HepG2 (cell line): ENCODE measurements around the gene TFDP1. TPM values are rescaled to one million over a fixed set of nuclear protein-coding genes. Genes with fewer than 3 reads are reported as not detected.

ENCODE experiments used
- ATAC-seq: fragments of 200-7000 bp; cut with Tn5 transposase; 3 replicates; pipeline ENCODE4 v1.9.1; 2020; ENCODE audit warnings: mild to moderate bottlenecking, moderate library complexity
- BruUV-seq: library from RNA; stranded (reverse); fragments of 400-500 nt; replicated peaks from 2 replicates; lab custom pipeline; 2021; lab: Mats Ljungman, UMichigan
- CTCF ChIA-PET: fragments of 300-600 bp; formaldehyde crosslinking; extraction: SDS; loops from one replicate; lab custom pipeline; 2021; ENCODE audit warnings: low total read pairs, inconsistent platforms, low intra/inter-chr PET ratio; lab: Yijun Ruan, JAX
- POLR2A ChIA-PET: fragments of 350-600 bp; sonication (Branson Sonifier 250); formaldehyde crosslinking; loops from one replicate; lab custom pipeline; 2020; ENCODE audit warnings: antibody characterized with exemption, inconsistent platforms; lab: Yijun Ruan, JAX
- DNase-seq: peaks from one replicate; pipeline ENCODE4 v3.0.0-alpha.2; 2015; ENCODE audit warnings: low spot score
- FAIRE-seq: peaks from 3 replicates; lab custom pipeline; 2011; peaks lifted over from hg19 to GRCh38; lab: Jason Lieb, UNC
- H2AFZ ChIP-seq: one replicate; pipeline ENCODE4 v1.6.1; 2011; ENCODE audit warnings: low read length, inconsistent platforms
- H3K27ac ChIP-seq: fragments of 300-600 bp; 3 replicates; pipeline ENCODE4 v1.8.0; 2011; ENCODE audit warnings: mixed run types, mild to moderate bottlenecking, mixed read lengths, low read length, inconsistent platforms; ENCODE audit not compliant: insufficient read depth; ENCODE audit errors: extremely low read length
- H3K27me3 ChIP-seq, 2 experiments: fragments of 200-600 bp in 1 of 2; 2 replicates in 1 of 2; 3 replicates in 1 of 2; pipeline versions ENCODE4 v1.6.0 to v1.8.0; 2011; ENCODE audit warnings: low read length in 2 of 2, mild to moderate bottlenecking in 2 of 2, moderate library complexity in 2 of 2, inconsistent platforms in 1 of 2; ENCODE audit not compliant: insufficient read depth in 2 of 2, control insufficient read depth in 1 of 2
- H3K36me3 ChIP-seq, 2 experiments: fragments of 200-600 bp in 1 of 2; replicated peaks in 1 of 2; 2 replicates in 1 of 2; 3 replicates in 1 of 2; pipeline versions ENCODE4 v1.5.1 to v1.8.0; 2011; ENCODE audit warnings: low read length in 2 of 2, inconsistent platforms in 1 of 2; ENCODE audit not compliant: insufficient read depth in 2 of 2, control insufficient read depth in 1 of 2
- H3K4me1 ChIP-seq: 2 replicates; pipeline ENCODE4 v1.5.1; 2012; ENCODE audit warnings: low read length, inconsistent platforms; ENCODE audit not compliant: insufficient read depth
- H3K4me2 ChIP-seq: 2 replicates; pipeline ENCODE4 v1.6.0; 2011; ENCODE audit warnings: low read depth, low read length, inconsistent platforms
- H3K4me3 ChIP-seq, 3 experiments: fragments of 200-600 bp in 1 of 3; sonication (generic), shearing (Covaris generic) in 1 of 3; replicated peaks in 1 of 3; 2 replicates each; pipeline ENCODE4 v1.5.1; 2011 to 2016; ENCODE audit warnings: low read length in 3 of 3, inconsistent platforms in 2 of 3, low read depth in 2 of 3, mild to moderate bottlenecking in 2 of 3, control low read depth in 1 of 3, mixed read lengths in 1 of 3; ENCODE audit not compliant: insufficient read depth in 1 of 3
- H3K79me2 ChIP-seq: one replicate; pipeline ENCODE4 v1.6.1; 2011; ENCODE audit warnings: low read length, inconsistent platforms; ENCODE audit not compliant: insufficient read depth
- H3K9ac ChIP-seq: 2 replicates; pipeline ENCODE4 v1.6.0; 2011; ENCODE audit warnings: mild to moderate bottlenecking, low read depth, low read length, inconsistent platforms; ENCODE audit not compliant: insufficient read depth
- H3K9me3 ChIP-seq: 2 replicates; pipeline ENCODE4 v1.5.1; 2012; ENCODE audit warnings: mild to moderate bottlenecking, low read length
- H4K20me1 ChIP-seq: 2 replicates; pipeline ENCODE4 v1.6.0; 2011; ENCODE audit warnings: inconsistent platforms, mild to moderate bottlenecking, low read length, moderate library complexity; ENCODE audit not compliant: insufficient read depth
- ATF7 ChIP-seq, 2 experiments: fragments of 450-650 bp in 1 of 2; sonication (generic) in 1 of 2; formaldehyde crosslinking in 1 of 2; IDR thresholded peaks; 2 replicates each; pipeline versions ENCODE4 v1.4.0 to v1.6.1; 2016 to 2020; ENCODE audit warnings: antibody characterized with exemption in 1 of 2, mild to moderate bottlenecking in 1 of 2, missing genetic modification reagents in 1 of 2
- CAMTA2 ChIP-seq: sonication (generic); formaldehyde crosslinking; IDR thresholded peaks from 2 replicates; pipeline ENCODE4 v1.4.0; 2020; ENCODE audit warnings: mild to moderate bottlenecking, missing genetic modification reagents, borderline replicate concordance
- GATAD2A ChIP-seq: IDR thresholded peaks from 2 replicates; pipeline ENCODE4 v1.6.1; 2016
- HMG20B ChIP-seq: conservative IDR thresholded peaks from 2 replicates; pipeline ENCODE4 v1.6.1; 2016; ENCODE audit warnings: missing genetic modification reagents, missing compliant biosample characterization
- HNRNPL ChIP-seq: fragments of 200-400 bp; formaldehyde crosslinking; IDR thresholded peaks from 2 replicates; pipeline ENCODE4 v1.6.1; 2017; ENCODE audit warnings: mild to moderate bottlenecking, low read depth, low read length
- HOXA3 ChIP-seq: sonication (generic); formaldehyde crosslinking; IDR thresholded peaks from 2 replicates; pipeline ENCODE4 v1.5.0; 2020; ENCODE audit warnings: missing genetic modification reagents
- KAT7 ChIP-seq: IDR thresholded peaks from 2 replicates; pipeline ENCODE4 v1.6.1; 2018; ENCODE audit warnings: borderline replicate concordance, missing compliant biosample characterization
- PAF1 ChIP-seq: IDR thresholded peaks from 2 replicates; pipeline ENCODE4 v1.6.1; 2016; ENCODE audit warnings: missing genetic modification reagents, missing compliant biosample characterization
- RNF2 ChIP-seq: fragments of 450-650 bp; conservative IDR thresholded peaks from 2 replicates; pipeline ENCODE4 v1.6.1; 2016; ENCODE audit warnings: low read depth
- RNF219 ChIP-seq: sonication (generic); formaldehyde crosslinking; IDR thresholded peaks from 2 replicates; pipeline ENCODE4 v1.5.0; 2020; ENCODE audit warnings: mild to moderate bottlenecking, missing genetic modification reagents
- SP1 ChIP-seq, 2 experiments: fragments of 450-650 bp in 1 of 2; sonication (generic) in 1 of 2; formaldehyde crosslinking in 1 of 2; IDR thresholded peaks; 2 replicates each; pipeline versions ENCODE4 v1.4.0 to v1.6.1; 2016 to 2020; ENCODE audit warnings: missing genetic modification reagents in 1 of 2
- ZNF138 ChIP-seq: sonication (generic); formaldehyde crosslinking; IDR thresholded peaks from 2 replicates; pipeline ENCODE4 v1.5.0; 2020; ENCODE audit warnings: mild to moderate bottlenecking, low read depth, missing genetic modification reagents
- ZNF274 ChIP-seq: sonication (generic); formaldehyde crosslinking; IDR thresholded peaks from 2 replicates; pipeline ENCODE4 v1.5.1; 2020; ENCODE audit warnings: mild to moderate bottlenecking, missing genetic modification reagents
- ZNF367 ChIP-seq: sonication (generic); formaldehyde crosslinking; IDR thresholded peaks from 2 replicates; pipeline ENCODE4 v1.4.0; 2020; ENCODE audit warnings: missing genetic modification reagents, borderline replicate concordance
- ZNF609 ChIP-seq: sonication (generic); formaldehyde crosslinking; IDR thresholded peaks from 2 replicates; pipeline ENCODE4 v1.4.0; 2020; ENCODE audit warnings: mild to moderate bottlenecking, missing genetic modification reagents, borderline replicate concordance
- ZNF775 ChIP-seq: sonication (generic); formaldehyde crosslinking; IDR thresholded peaks from 2 replicates; pipeline ENCODE4 v1.4.0; 2020; ENCODE audit warnings: missing genetic modification reagents, mild to moderate bottlenecking, moderate library complexity, borderline replicate concordance
- ZNF788 ChIP-seq: sonication (generic); formaldehyde crosslinking; IDR thresholded peaks from 2 replicates; pipeline ENCODE4 v1.5.0; 2020; ENCODE audit warnings: mild to moderate bottlenecking, missing genetic modification reagents, borderline replicate concordance
- ZNF83 ChIP-seq: sonication (generic); formaldehyde crosslinking; IDR thresholded peaks from 2 replicates; pipeline ENCODE4 v1.4.0; 2020; ENCODE audit warnings: missing genetic modification reagents, mild to moderate bottlenecking, borderline replicate concordance
- WGBS: methylation state at CpG from one replicate; pipeline ENCODE4 v1.1.6; 2017; ENCODE audit warnings: low lambda C conversion rate; 5-methylcytosine and 5-hydroxymethylcytosine counted together
- in situ Hi-C: cut with HindIII; loops from 2 replicates; pipeline ENCODE4 v1.10.0; 2017; ENCODE audit warnings: low pct_unique_long_range_greater_than_20kb; ENCODE audit not compliant: extremely low pct_ligation_motif_present
- intact Hi-C: fragments of 100-400 bp; cut with micrococcal nuclease; formaldehyde crosslinking; loops from one replicate; pipeline ENCODE4 v1.10.0; 2022; ENCODE audit not compliant: unreplicated experiment
- polyA plus RNA-seq, 8 experiments: library from polyadenylated mRNA; depleted of rRNA in 3 of 8; stranded (reverse) in 7 of 8; unstranded in 1 of 8; fragments of >200 nt; fragmentation: Illumina TruSeq in 4 of 8; extraction: Trizol in 4 of 8; gene quantifications; 2 replicates each; pipeline versions ENCODE4 v1.2.1 to v1.2.3, GENCODE V29; 2011 to 2016; ENCODE audit warnings: low read depth in 4 of 8, missing spikeins in 1 of 8, mixed read lengths in 1 of 8; ENCODE audit not compliant: insufficient read depth in 1 of 8
- total RNA-seq, 5 experiments: library from RNA; depleted of rRNA; stranded (reverse); fragments of >200 nt; fragmentation: Illumina TruSeq; extraction: Trizol; gene quantifications; 2 replicates each; pipeline ENCODE4 v1.2.3, GENCODE V29; 2016; ENCODE audit warnings: low read depth in 1 of 5

The TFDP1 gene
- total and polyA plus RNA-seq, 2 of the 13 experiments (the other 11 are each of a cell fraction or from before 2014, with no cell fraction given), result 38.0 to 84.2 TPM

GRCh38 chr13:113551081-113552000 lies 33.2 kb upstream of the TFDP1 start:
- CTCF ChIA-PET, result no interaction called here
- TF ChIP-seq ZNF367 (CRISPR knock-in tag) (no peak), HMG20B (CRISPR knock-in tag) (no peak), RNF2 (no peak), GATAD2A (CRISPR knock-in tag) (no peak), ZNF609 (CRISPR knock-in tag) (no peak), ZNF138 (no peak), ATF7 (IDR thresholded peaks at IDR 0.05) (no peak), ATF7 (CRISPR knock-in tag; IDR thresholded peaks at IDR 0.05) (no peak), SP1 (IDR thresholded peaks at IDR 0.05) (no peak), SP1 (CRISPR knock-in tag; IDR thresholded peaks at IDR 0.05) (no peak), HNRNPL (no peak), HOXA3 (CRISPR knock-in tag) (no peak), ZNF83 (CRISPR knock-in tag) (no peak), ZNF788 (CRISPR knock-in tag) (no peak), CAMTA2 (CRISPR knock-in tag) (no peak), RNF219 (CRISPR knock-in tag) (no peak), ZNF775 (CRISPR knock-in tag) (no peak), KAT7 (CRISPR knock-in tag) (no peak), PAF1 (no peak), ZNF274 (CRISPR knock-in tag) (no peak)

More at GRCh38 chr13:113551081-113552000, 33.2 kb upstream of the TFDP1 start:
- no peak overlapping the region for H2AFZ ChIP-seq
- H3K9ac ChIP-seq, result no peak overlapping the region
- intact Hi-C loops (no loop called here), in situ Hi-C loops (no loop called here)
- no peak overlapping the region for H3K27ac ChIP-seq
- no peak overlapping the region for H3K4me3 ChIP-seq
- H3K4me1 ChIP-seq, result peaks cover 8% of the 10 kb centered on the region
- H4K20me1 ChIP-seq, result peaks cover 6% of the 10 kb centered on the region; the same call in 1 of the 2 replicates
- DNase-seq (no peak), FAIRE-seq (no peak), ATAC-seq (no peak)
- H3K79me2 ChIP-seq, result peaks cover 3% of the 10 kb centered on the region
- POLR2A ChIA-PET, result no interaction called here
- 96% methylated on average over 16 of the region's 16 CpGs for WGBS
- no peak overlapping the region for H3K4me2 ChIP-seq
- BruUV-seq, result no TSS peak
- no peaks in the 10 kb centered on the region for H3K9me3 ChIP-seq
- H3K36me3 ChIP-seq, result peaks cover 14 to 44% of the 10 kb centered on the region in 2 experiments; a peak in 4 of 5 replicates
- no peaks in the 10 kb centered on the region for H3K27me3 ChIP-seq
